GM12874 (cell line): ENCODE measurements around the gene TYMS.

Source experiments
- CTCF ChIP-seq: IDR thresholded peaks from 2 replicates; pipeline ENCODE4 v1.5.1; 2011; ENCODE audit warnings: low read depth, mild to moderate bottlenecking, control low read depth, low read length, moderate library complexity; ENCODE audit not compliant: insufficient read depth

The TYMS gene

DNA sequence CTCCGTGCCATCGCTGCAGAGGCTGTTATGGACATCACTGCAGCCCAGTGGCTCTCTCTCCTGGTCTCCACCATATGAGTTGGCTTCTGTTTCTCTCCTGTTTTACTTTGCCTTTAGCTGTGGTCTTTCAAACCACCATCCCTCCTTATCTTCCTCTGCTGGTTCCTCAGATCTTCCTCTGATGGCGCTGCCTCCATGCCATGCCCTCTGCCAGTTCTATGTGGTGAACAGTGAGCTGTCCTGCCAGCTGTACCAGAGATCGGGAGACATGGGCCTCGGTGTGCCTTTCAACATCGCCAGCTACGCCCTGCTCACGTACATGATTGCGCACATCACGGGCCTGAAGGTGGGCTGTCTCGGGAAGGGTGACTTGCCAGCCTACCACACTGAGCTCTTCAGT lies 13.1 kb downstream of the TYMS start:
- TF ChIP-seq CTCF, result no peak

- no peak for TF ChIP-seq CTCF
Observed at GRCh38 chr18:671405-671804, 14.0 kb downstream of the TYMS start.

DNA sequence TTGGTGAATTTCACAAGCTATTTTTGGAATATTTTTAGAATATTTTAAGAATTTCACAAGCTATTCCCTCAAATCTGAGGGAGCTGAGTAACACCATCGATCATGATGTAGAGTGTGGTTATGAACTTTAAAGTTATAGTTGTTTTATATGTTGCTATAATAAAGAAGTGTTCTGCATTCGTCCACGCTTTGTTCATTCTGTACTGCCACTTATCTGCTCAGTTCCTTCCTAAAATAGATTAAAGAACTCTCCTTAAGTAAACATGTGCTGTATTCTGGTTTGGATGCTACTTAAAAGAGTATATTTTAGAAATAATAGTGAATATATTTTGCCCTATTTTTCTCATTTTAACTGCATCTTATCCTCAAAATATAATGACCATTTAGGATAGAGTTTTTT lies 15.9 kb downstream of the TYMS start:
- no peak for TF ChIP-seq CTCF

GRCh38 chr18:673769-674168 lies 16.3 kb downstream of the TYMS start:
- no peak for TF ChIP-seq CTCF

- TF ChIP-seq CTCF, result no peak
Observed at GRCh38 chr18:675307-675706, 17.9 kb downstream of the TYMS start.

DNA sequence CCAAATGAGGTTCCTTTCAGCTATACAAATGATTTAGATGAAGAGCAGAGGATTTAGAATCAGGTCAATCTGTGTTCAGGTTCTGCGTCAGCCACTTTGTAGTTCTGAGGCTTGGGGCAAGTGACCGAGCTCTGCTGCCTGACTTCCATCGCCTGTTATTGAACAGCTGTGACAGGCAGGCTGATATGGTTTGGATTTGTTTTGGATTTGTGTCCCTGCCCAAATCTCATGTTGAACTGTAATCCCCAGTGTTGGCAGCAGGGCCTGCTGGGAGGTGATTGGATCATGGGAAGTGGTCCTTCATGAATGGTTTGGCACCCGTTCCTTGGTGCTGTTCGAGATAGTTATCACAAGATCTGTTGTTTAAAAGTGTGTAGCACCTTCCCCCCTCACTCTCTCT lies 18.6 kb downstream of the TYMS start:
- TF ChIP-seq CTCF, result no peak

GRCh38 chr18:676736-677135 lies 19.3 kb downstream of the TYMS start:
- TF ChIP-seq CTCF, result no peak

GRCh38 chr18:677145-677544 lies 19.7 kb downstream of the TYMS start:
- TF ChIP-seq CTCF, result no peak
